A673 (cell line): ENCODE measurements around the gene GSAP.

Experiments
- CTCF ChIP-seq: fragments of 300-800, 200-600 bp; sonication (generic); conservative IDR thresholded peaks from 2 replicates; pipeline ENCODE4 v1.5.1; 2017; ENCODE audit warnings: low read depth, mild to moderate bottlenecking, antibody characterized with exemption, low read length, moderate library complexity, mixed read lengths
- EZH2 ChIP-seq: fragments of 200-600 bp; sonication (generic); IDR thresholded peaks from 2 replicates; pipeline ENCODE4 v1.6.1; 2017; ENCODE audit warnings: borderline replicate concordance, low read depth, mild to moderate bottlenecking, mixed read lengths, antibody characterized with exemption, low read length; ENCODE audit not compliant: poor library complexity, severe bottlenecking

GRCh38 chr7:77426052-77426404 lies 9.9 kb upstream of the GSAP start:
- no peak for TF ChIP-seq CTCF
- TF ChIP-seq EZH2 = no peak
